NCI-H128 (cell line): Measurements from ENCODE around the gene GREB1L.
"Not testable (repeated sequence)": the region's sequence is repeated elsewhere in the genome, so short reads cannot be mapped to it uniquely, and the experiment has no call there.

Experiments
- DNase-seq: peaks from one replicate; lab custom pipeline; 2025; ENCODE audit not compliant: unreplicated experiment; lab: John Stamatoyannopoulos, UW

GREB1L gene

GRCh38 chr18:21363348-21363747, 121.3 kb downstream of the GREB1L start:
- no peak for DNase-seq

- no peak for DNase-seq
These were observed 122.4 kb downstream of the GREB1L start for GRCh38 chr18:21364471-21364870.

- no peak for DNase-seq
These were observed 124.9 kb downstream of the GREB1L start for GRCh38 chr18:21366896-21367295.

- no peak for DNase-seq
These were observed 127.1 kb downstream of the GREB1L start for GRCh38 chr18:21369146-21369545.

- DNase-seq: not testable (repeated sequence)
These were observed 127.6 kb downstream of the GREB1L start for GRCh38 chr18:21369597-21369996.

- DNase-seq: no peak
These were observed 141.0 kb downstream of the GREB1L start for GRCh38 chr18:21383031-21383430.

GRCh38 chr18:21386523-21387240, 144.7 kb downstream of the GREB1L start:
- DNase-seq: no peak

- no peak for DNase-seq
These were observed 145.9 kb downstream of the GREB1L start for GRCh38 chr18:21387886-21388285.

GRCh38 chr18:21389283-21389682, 147.3 kb downstream of the GREB1L start:
- DNase-seq: no peak

GRCh38 chr18:21389903-21390302, 147.9 kb downstream of the GREB1L start:
- DNase-seq: no peak

- no peak for DNase-seq
These were observed 149.1 kb downstream of the GREB1L start for GRCh38 chr18:21391074-21391673.

GRCh38 chr18:21393986-21394385, 152.0 kb downstream of the GREB1L start:
- DNase-seq: no peak

GRCh38 chr18:21398121-21398520, 156.1 kb downstream of the GREB1L start:
- DNase-seq: no peak

GRCh38 chr18:21402272-21402671, 160.2 kb downstream of the GREB1L start:
- DNase-seq: no peak

GRCh38 chr18:21404426-21404825, 162.4 kb downstream of the GREB1L start:
- DNase-seq: no peak

- no peak for DNase-seq
These were observed 164.1 kb downstream of the GREB1L start for GRCh38 chr18:21406116-21406515.

GRCh38 chr18:21408681-21409080, 166.6 kb downstream of the GREB1L start:
- no peak for DNase-seq

GRCh38 chr18:21433436-21433835, 191.4 kb downstream of the GREB1L start:
- no peak for DNase-seq

GRCh38 chr18:21439431-21439846, 197.4 kb downstream of the GREB1L start:
- no peak for DNase-seq

GRCh38 chr18:21441670-21442069, 199.6 kb downstream of the GREB1L start:
- DNase-seq: no peak

- DNase-seq: no peak
These were observed 201.9 kb downstream of the GREB1L start for GRCh38 chr18:21443776-21444464.
